ENCODE measurements around the gene U2SURP. TPM values are rescaled to one million over a fixed set of nuclear protein-coding genes. Genes with fewer than 3 reads are reported as not detected.

U2SURP gene
- total RNA-seq, 1 donor from 2014 or later = 106 TPM

- no peak overlapping the region for H3K4me3 ChIP-seq (ENCODE audit: insufficient read depth, low read depth, low read length)
- H3K36me3 ChIP-seq (ENCODE audit: insufficient read depth, low read length) = no peaks in the 10 kb centered on the region
- H3K79me2 ChIP-seq (ENCODE audit: insufficient read depth, low read length) = no peaks in the 10 kb centered on the region
- H2AFZ ChIP-seq (ENCODE audit: low read depth, low read length) = no peak overlapping the region
- no peak overlapping the region for H3K4me3 Mint-ChIP-seq (ENCODE audit: unreplicated experiment)
- TF ChIP-seq CTCF (IDR thresholded peaks at IDR 0.05; ENCODE audit: insufficient read depth, low read depth, low read length) (no peak), EZH2 (IDR thresholded peaks at IDR 0.05; ENCODE audit: insufficient read depth, low read length) (no peak)
- FAIRE-seq (no peak), DNase-seq (ENCODE audit: low read depth) (no peak)
- H3K9me3 Mint-ChIP-seq (ENCODE audit: unreplicated experiment) = no peaks in the 10 kb centered on the region
- H3K27me3 ChIP-seq (ENCODE audit: insufficient read depth, low read length) = peaks cover 3% of the 10 kb centered on the region
- no peak overlapping the region for H3K9ac ChIP-seq (ENCODE audit: low read length)
- H3K27me3 Mint-ChIP-seq (ENCODE audit: low read depth, unreplicated experiment) = peaks cover 7% of the 10 kb centered on the region
- H3K4me1 ChIP-seq (ENCODE audit: insufficient read depth, low read length) = peaks cover 5% of the 10 kb centered on the region
- no peaks in the 10 kb centered on the region for H3K4me1 Mint-ChIP-seq (ENCODE audit: low read depth, unreplicated experiment)
- no peaks in the 10 kb centered on the region for H3K36me3 Mint-ChIP-seq (ENCODE audit: low read depth, unreplicated experiment)
- no peaks in the 10 kb centered on the region for H4K20me1 ChIP-seq (ENCODE audit: insufficient read depth, low read length)
- no peak overlapping the region for H3K27ac ChIP-seq (ENCODE audit: low read depth, low read length)
- no peak overlapping the region for H3K4me2 ChIP-seq (ENCODE audit: low read length)
- no peaks in the 10 kb centered on the region for H3K9me3 ChIP-seq (ENCODE audit: insufficient read depth, low read depth, low read length)
- H3K27ac Mint-ChIP-seq (ENCODE audit: unreplicated experiment) = no peak overlapping the region
Observed at GRCh38 chr3:142972092-142972753, 29.1 kb upstream of the U2SURP start.

- H3K27me3 ChIP-seq (ENCODE audit: insufficient read depth, low read length) = peaks cover 3% of the 10 kb centered on the region
- peaks cover 6% of the 10 kb centered on the region for H3K4me1 ChIP-seq (ENCODE audit: insufficient read depth, low read length)
- H3K9me3 ChIP-seq (ENCODE audit: insufficient read depth, low read depth, low read length) = no peaks in the 10 kb centered on the region
- DNase-seq (ENCODE audit: low read depth) = no peak
- Mint-ChIP-seq H3K36me3 (ENCODE audit: low read depth, unreplicated experiment) (no peaks in the 10 kb centered on the region), H3K9me3 (ENCODE audit: unreplicated experiment) (no peaks in the 10 kb centered on the region), H3K27ac (ENCODE audit: unreplicated experiment) (no peak overlapping the region), H3K27me3 (ENCODE audit: low read depth, unreplicated experiment) (peaks cover 7% of the 10 kb centered on the region), H3K4me1 (ENCODE audit: low read depth, unreplicated experiment) (no peaks in the 10 kb centered on the region), H3K4me3 (ENCODE audit: unreplicated experiment) (no peak overlapping the region)
- no peak overlapping the region for H3K4me3 ChIP-seq (ENCODE audit: insufficient read depth, low read depth, low read length)
- no peak overlapping the region for H2AFZ ChIP-seq (ENCODE audit: low read depth, low read length)
- FAIRE-seq = no peak
- H3K4me2 ChIP-seq (ENCODE audit: low read length) = no peak overlapping the region
- no peak overlapping the region for H3K9ac ChIP-seq (ENCODE audit: low read length)
- H4K20me1 ChIP-seq (ENCODE audit: insufficient read depth, low read length) = no peaks in the 10 kb centered on the region
- H3K27ac ChIP-seq (ENCODE audit: low read depth, low read length) = no peak overlapping the region
- no peak for TF ChIP-seq CTCF (IDR thresholded peaks at IDR 0.05; ENCODE audit: insufficient read depth, low read depth, low read length)
- TF ChIP-seq EZH2 (IDR thresholded peaks at IDR 0.05; ENCODE audit: insufficient read depth, low read length) = no peak
- H3K36me3 ChIP-seq (ENCODE audit: insufficient read depth, low read length) = no peaks in the 10 kb centered on the region
- H3K79me2 ChIP-seq (ENCODE audit: insufficient read depth, low read length) = no peaks in the 10 kb centered on the region
Observed at GRCh38 chr3:142973217-142974009, 28.0 kb upstream of the U2SURP start.

Measured in astrocyte (in vitro differentiated cells and primary cell).